Measurements from ENCODE around the gene PRDM16. TPM values are rescaled to one million over a fixed set of nuclear protein-coding genes. Genes with fewer than 3 reads are reported as not detected.

PRDM16 gene
- total and polyA plus RNA-seq, 2 of the 13 experiments (the other 11 are each of a cell fraction or from before 2014, with no cell fraction given) = 0.15 to 0.81 TPM

- TF ChIP-seq, protein P1, sequence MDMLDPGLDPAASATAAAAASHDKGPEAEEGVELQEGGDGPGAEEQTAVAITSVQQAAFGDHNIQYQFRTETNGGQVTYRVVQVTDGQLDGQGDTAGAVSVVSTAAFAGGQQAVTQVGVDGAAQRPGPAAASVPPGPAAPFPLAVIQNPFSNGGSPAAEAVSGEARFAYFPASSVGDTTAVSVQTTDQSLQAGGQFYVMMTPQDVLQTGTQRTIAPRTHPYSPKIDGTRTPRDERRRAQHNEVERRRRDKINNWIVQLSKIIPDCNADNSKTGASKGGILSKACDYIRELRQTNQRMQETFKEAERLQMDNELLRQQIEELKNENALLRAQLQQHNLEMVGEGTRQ (IDR thresholded peaks at IDR 0.05; ENCODE audit: low read depth, low read length) = no peak
- TF ChIP-seq, protein P1 (CRISPR knock-in tag; IDR thresholded peaks at IDR 0.05; ENCODE audit: borderline replicate concordance) = no peak
- TF ChIP-seq SIX4 (CRISPR knock-in tag; IDR thresholded peaks at IDR 0.05) = no peak
- TF ChIP-seq, protein P2, sequence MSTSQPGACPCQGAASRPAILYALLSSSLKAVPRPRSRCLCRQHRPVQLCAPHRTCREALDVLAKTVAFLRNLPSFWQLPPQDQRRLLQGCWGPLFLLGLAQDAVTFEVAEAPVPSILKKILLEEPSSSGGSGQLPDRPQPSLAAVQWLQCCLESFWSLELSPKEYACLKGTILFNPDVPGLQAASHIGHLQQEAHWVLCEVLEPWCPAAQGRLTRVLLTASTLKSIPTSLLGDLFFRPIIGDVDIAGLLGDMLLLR (CRISPR knock-in tag; IDR thresholded peaks at IDR 0.05) = no peak
- TF ChIP-seq ZNF343 (CRISPR knock-in tag; IDR thresholded peaks at IDR 0.05) = no peak
- TF ChIP-seq, protein P3, sequence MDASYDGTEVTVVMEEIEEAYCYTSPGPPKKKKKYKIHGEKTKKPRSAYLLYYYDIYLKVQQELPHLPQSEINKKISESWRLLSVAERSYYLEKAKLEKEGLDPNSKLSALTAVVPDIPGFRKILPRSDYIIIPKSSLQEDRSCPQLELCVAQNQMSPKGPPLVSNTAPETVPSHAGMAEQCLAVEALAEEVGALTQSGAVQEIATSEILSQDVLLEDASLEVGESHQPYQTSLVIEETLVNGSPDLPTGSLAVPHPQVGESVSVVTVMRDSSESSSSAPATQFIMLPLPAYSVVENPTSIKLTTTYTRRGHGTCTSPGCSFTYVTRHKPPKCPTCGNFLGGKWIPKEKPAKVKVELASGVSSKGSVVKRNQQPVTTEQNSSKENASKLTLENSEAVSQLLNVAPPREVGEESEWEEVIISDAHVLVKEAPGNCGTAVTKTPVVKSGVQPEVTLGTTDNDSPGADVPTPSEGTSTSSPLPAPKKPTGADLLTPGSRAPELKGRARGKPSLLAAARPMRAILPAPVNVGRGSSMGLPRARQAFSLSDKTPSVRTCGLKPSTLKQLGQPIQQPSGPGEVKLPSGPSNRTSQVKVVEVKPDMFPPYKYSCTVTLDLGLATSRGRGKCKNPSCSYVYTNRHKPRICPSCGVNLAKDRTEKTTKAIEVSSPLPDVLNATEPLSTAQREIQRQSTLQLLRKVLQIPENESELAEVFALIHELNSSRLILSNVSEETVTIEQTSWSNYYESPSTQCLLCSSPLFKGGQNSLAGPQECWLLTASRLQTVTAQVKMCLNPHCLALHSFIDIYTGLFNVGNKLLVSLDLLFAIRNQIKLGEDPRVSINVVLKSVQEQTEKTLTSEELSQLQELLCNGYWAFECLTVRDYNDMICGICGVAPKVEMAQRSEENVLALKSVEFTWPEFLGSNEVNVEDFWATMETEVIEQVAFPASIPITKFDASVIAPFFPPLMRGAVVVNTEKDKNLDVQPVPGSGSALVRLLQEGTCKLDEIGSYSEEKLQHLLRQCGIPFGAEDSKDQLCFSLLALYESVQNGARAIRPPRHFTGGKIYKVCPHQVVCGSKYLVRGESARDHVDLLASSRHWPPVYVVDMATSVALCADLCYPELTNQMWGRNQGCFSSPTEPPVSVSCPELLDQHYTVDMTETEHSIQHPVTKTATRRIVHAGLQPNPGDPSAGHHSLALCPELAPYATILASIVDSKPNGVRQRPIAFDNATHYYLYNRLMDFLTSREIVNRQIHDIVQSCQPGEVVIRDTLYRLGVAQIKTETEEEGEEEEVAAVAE (CRISPR knock-in tag; IDR thresholded peaks at IDR 0.05; ENCODE audit: borderline replicate concordance) = no peak
- TF ChIP-seq ZNF263 (CRISPR knock-in tag; IDR thresholded peaks at IDR 0.05) = no peak
- TF ChIP-seq SYNCRIP (IDR thresholded peaks at IDR 0.05; ENCODE audit: insufficient read depth, low read depth, low read length) = no peak
- TF ChIP-seq SOX13 (IDR thresholded peaks at IDR 0.05) = no peak
- TF ChIP-seq SOX13 (CRISPR knock-in tag; conservative IDR thresholded peaks at IDR 0.05 in 1 of 2, IDR thresholded peaks at IDR 0.05 in 1 of 2) = no peak
- no peak for TF ChIP-seq KDM1A (CRISPR knock-in tag; IDR thresholded peaks at IDR 0.05)
Observed at GRCh38 chr1:3397311-3397710, 328.3 kb downstream of the PRDM16 start (continued).
